Keratinocyte (primary cell): Measurements from ENCODE around the gene WSB1. TPM values are rescaled to one million over a fixed set of nuclear protein-coding genes. Genes with fewer than 3 reads are reported as not detected.

Source experiments
- DNase-seq: peaks from one replicate; pipeline ENCODE4 v3.0.0-alpha.2; 2011; ENCODE audit warnings: low read depth, missing footprints, low spot score
- FAIRE-seq: peaks from 2 replicates; lab custom pipeline; 2011; peaks lifted over from hg19 to GRCh38; lab: Jason Lieb, UNC
- H2AFZ ChIP-seq: 2 replicates; pipeline ENCODE4 v1.6.0; 2012; ENCODE audit warnings: low read length, control low read depth, inconsistent platforms; ENCODE audit not compliant: control insufficient read depth
- H3K27ac ChIP-seq: 2 replicates; pipeline ENCODE4 v1.5.1; 2011; ENCODE audit warnings: low read length; ENCODE audit not compliant: control insufficient read depth, insufficient read depth
- H3K27me3 ChIP-seq: 3 replicates; pipeline ENCODE4 v1.6.0; 2011; ENCODE audit warnings: low read length; ENCODE audit not compliant: control insufficient read depth, insufficient read depth; ENCODE audit errors: extremely low read depth
- H3K36me3 ChIP-seq, 2 experiments: 2 replicates in 1 of 2; 3 replicates in 1 of 2; pipeline ENCODE4 v1.5.1; 2011; ENCODE audit warnings: low read length in 2 of 2, mild to moderate bottlenecking in 1 of 2; ENCODE audit not compliant: control insufficient read depth in 2 of 2, insufficient read depth in 2 of 2; ENCODE audit errors: extremely low read depth in 1 of 2
- H3K4me1 ChIP-seq: 3 replicates; pipeline ENCODE4 v1.5.1; 2011; ENCODE audit warnings: low read length; ENCODE audit not compliant: control insufficient read depth, insufficient read depth; ENCODE audit errors: extremely low read depth
- H3K4me2 ChIP-seq: 3 replicates; pipeline ENCODE4 v1.6.0; 2011; ENCODE audit warnings: low read depth, low read length; ENCODE audit not compliant: control insufficient read depth, insufficient read depth; ENCODE audit errors: extremely low read depth
- H3K4me3 ChIP-seq, 3 experiments: fragments of 200-600 bp in 1 of 3; sonication (generic) in 1 of 3; 2 replicates in 2 of 3; 3 replicates in 1 of 3; pipeline ENCODE4 v1.5.1; 2011 to 2016; ENCODE audit warnings: low read length in 3 of 3, mild to moderate bottlenecking in 3 of 3, control low read depth in 2 of 3, inconsistent platforms in 1 of 3, low read depth in 1 of 3, mixed read lengths in 1 of 3, mixed run types in 1 of 3, moderate library complexity in 1 of 3; ENCODE audit not compliant: control insufficient read depth in 2 of 3, insufficient read depth in 2 of 3; ENCODE audit errors: extremely low read depth in 1 of 3
- H3K79me2 ChIP-seq: 2 replicates; pipeline ENCODE4 v1.6.0; 2012; ENCODE audit warnings: low read length; ENCODE audit not compliant: control insufficient read depth, insufficient read depth
- H3K9ac ChIP-seq: 3 replicates; pipeline ENCODE4 v1.6.0; 2011; ENCODE audit warnings: low read length; ENCODE audit not compliant: control insufficient read depth, insufficient read depth; ENCODE audit errors: extremely low read depth
- H3K9me1 ChIP-seq: 3 replicates; pipeline ENCODE4 v1.6.0; 2011; ENCODE audit warnings: low read length; ENCODE audit not compliant: control insufficient read depth, insufficient read depth; ENCODE audit errors: extremely low read depth
- H3K9me3 ChIP-seq: 2 replicates; pipeline ENCODE4 v1.5.1; 2012; ENCODE audit warnings: low read depth, low read length; ENCODE audit not compliant: control insufficient read depth
- H4K20me1 ChIP-seq: 3 replicates; pipeline ENCODE4 v1.6.0; 2011; ENCODE audit warnings: low read length; ENCODE audit not compliant: control insufficient read depth, insufficient read depth; ENCODE audit errors: extremely low read depth
- CTCF ChIP-seq, 3 experiments: IDR thresholded peaks in 1 of 3; conservative IDR thresholded peaks in 1 of 3; optimal IDR thresholded peaks in 1 of 3; 2 replicates in 2 of 3; 3 replicates in 1 of 3; pipeline versions ENCODE3 to v1.5.1; 2011; ENCODE audit warnings: low read length in 3 of 3, mild to moderate bottlenecking in 3 of 3, moderate library complexity in 2 of 3, control low read depth in 1 of 3, inconsistent platforms in 1 of 3; ENCODE audit not compliant: insufficient read depth in 2 of 3; ENCODE audit errors: extremely low read depth in 1 of 3
- EZH2 ChIP-seq: IDR thresholded peaks from one replicate; pipeline ENCODE4 v1.6.1; 2012; ENCODE audit warnings: inconsistent platforms, mild to moderate bottlenecking, low read length, moderate library complexity
- dilution Hi-C: fragments of 300-500 bp; cut with MboI; formaldehyde crosslinking; loops from one replicate; pipeline ENCODE4 v1.7.0; 2020; ENCODE audit warnings: low sequenced_read_pairs; ENCODE audit not compliant: extremely low pct_ligation_motif_present
- polyA plus RNA-seq, 5 experiments: library from polyadenylated mRNA; depleted of rRNA in 3 of 5; stranded (reverse) in 3 of 5; stranded (forward) in 1 of 5; unstranded in 1 of 5; fragments of >200 nt; gene quantifications; 1 replicate in 1 of 5; 2 replicates in 3 of 5; 3 replicates in 1 of 5; pipeline versions ENCODE4 v1.2.1 to v1.2.3, GENCODE V29; 2011 to 2012; ENCODE audit warnings: missing spikeins in 2 of 5, low read depth in 1 of 5, low replicate concordance in 1 of 5

WSB1 gene
- polyA plus RNA-seq, 1 donor (not counting 4 experiments of a cell fraction or from before 2014, with no cell fraction given) = 135 TPM

GRCh38 chr17:27310565-27311110 is 16.7 kb downstream of the WSB1 start:
- dilution Hi-C loops = no loop called here
- TF ChIP-seq EZH2 = no peak
- Histone ChIP-seq H3K4me2 (no peak overlapping the region), H3K27me3 (no peaks in the 10 kb centered on the region), H3K4me3 (no peak overlapping the region), H2AFZ (no peak overlapping the region), H3K9me1 (no peaks in the 10 kb centered on the region), H4K20me1 (no peaks in the 10 kb centered on the region), H3K27ac (no peak overlapping the region), H3K9ac (no peak overlapping the region), H3K9me3 (no peaks in the 10 kb centered on the region), H3K4me1 (peaks cover 5% of the 10 kb centered on the region), H3K36me3 (peaks cover 17 to 23% of the 10 kb centered on the region in 2 experiments), H3K79me2 (peaks cover 11% of the 10 kb centered on the region)
- DNase-seq (no peak), FAIRE-seq (no peak)

GRCh38 chr17:27313301-27313700 is 19.4 kb downstream of the WSB1 start:
- Histone ChIP-seq H3K79me2 (no peaks in the 10 kb centered on the region), H3K9ac (no peak overlapping the region), H3K36me3 (peaks cover 21 to 33% of the 10 kb centered on the region in 2 experiments), H3K27ac (no peak overlapping the region), H2AFZ (no peak overlapping the region), H3K27me3 (no peaks in the 10 kb centered on the region), H3K4me1 (peaks cover 5% of the 10 kb centered on the region), H4K20me1 (no peaks in the 10 kb centered on the region), H3K9me1 (no peaks in the 10 kb centered on the region), H3K4me3 (no peak overlapping the region), H3K9me3 (no peaks in the 10 kb centered on the region), H3K4me2 (no peak overlapping the region)
- FAIRE-seq (no peak), DNase-seq (no peak)
- dilution Hi-C loops = no loop called here
- TF ChIP-seq EZH2 (no peak), CTCF (optimal IDR thresholded peaks at IDR 0.05 in 1 of 3, IDR thresholded peaks at IDR 0.05 in 1 of 3, conservative IDR thresholded peaks at IDR 0.05 in 1 of 3; ENCODE audit: extremely low read depth in 1 of 3, insufficient read depth in 2 of 3, low read length in 3 of 3) (no peak)

GRCh38 chr17:27315322-27315721 is 21.4 kb downstream of the WSB1 start:
- H3K9me1 ChIP-seq = no peaks in the 10 kb centered on the region
- H4K20me1 ChIP-seq = no peaks in the 10 kb centered on the region
- H3K9ac ChIP-seq = no peak overlapping the region
- H3K27me3 ChIP-seq = no peaks in the 10 kb centered on the region
- dilution Hi-C loops = no loop called here
- H3K79me2 ChIP-seq = no peaks in the 10 kb centered on the region
- H3K4me3 ChIP-seq = no peak overlapping the region
- no peak overlapping the region for H3K4me2 ChIP-seq
- no peak for DNase-seq
- H3K36me3 ChIP-seq = peaks cover 17 to 29% of the 10 kb centered on the region in 2 experiments
- no peaks in the 10 kb centered on the region for H3K9me3 ChIP-seq
- no peak overlapping the region for H3K27ac ChIP-seq
- H2AFZ ChIP-seq = no peak overlapping the region
- peaks cover 5% of the 10 kb centered on the region for H3K4me1 ChIP-seq
- no peak for FAIRE-seq
- TF ChIP-seq EZH2 (no peak), CTCF (optimal IDR thresholded peaks at IDR 0.05 in 1 of 3, IDR thresholded peaks at IDR 0.05 in 1 of 3, conservative IDR thresholded peaks at IDR 0.05 in 1 of 3; ENCODE audit: extremely low read depth in 1 of 3, insufficient read depth in 2 of 3, low read length in 3 of 3) (no peak)
